ENCODE measurements around the gene DSEL. TPM values are rescaled to one million over a fixed set of nuclear protein-coding genes. Genes with fewer than 3 reads are reported as not detected.

The DSEL gene
- total RNA-seq, 1 donor from 2014 or later, result 3.4 TPM

GRCh38 chr18:67509741-67510391 lies 6.7 kb downstream of the DSEL start:
- no peak for DNase-seq (ENCODE audit: low spot score)
- intact Hi-C loops (cut with DNase I), result loop anchor here (10.0 kb wide), 1 partner anchor 1155 kb away; no protein-coding TSS in a partner anchor

DNA sequence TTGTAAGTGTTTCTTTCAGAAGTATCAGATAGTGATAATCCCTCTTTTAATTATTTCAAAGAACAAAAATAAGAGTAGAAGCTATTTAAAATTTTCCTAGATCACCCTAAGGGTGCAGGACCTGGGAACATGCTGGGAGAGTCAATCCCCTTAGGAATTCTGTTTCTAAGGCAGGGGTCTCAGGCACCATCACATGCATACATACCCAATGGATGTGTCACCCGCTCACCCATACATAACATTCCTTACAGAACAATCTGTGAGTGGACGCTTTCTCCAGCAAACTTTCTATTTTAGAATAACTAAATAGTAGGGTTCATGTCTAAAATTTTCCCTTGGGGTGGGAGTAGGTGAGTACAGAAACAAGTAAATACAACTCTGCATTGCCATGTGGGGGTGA lies 8.4 kb downstream of the DSEL start:
- intact Hi-C loops (cut with DNase I), result no loop called here
- DNase-seq (ENCODE audit: low spot score), result no peak

- DNase-seq (ENCODE audit: low spot score), result no peak
- intact Hi-C loops (cut with DNase I), result no loop called here
These were observed 11.8 kb downstream of the DSEL start for GRCh38 chr18:67504739-67505138.

- intact Hi-C loops (cut with DNase I), result no loop called here
- DNase-seq (ENCODE audit: low spot score), result no peak
These were observed 15.9 kb downstream of the DSEL start for GRCh38 chr18:67500522-67501205.

GRCh38 chr18:67496469-67496868 lies 20.1 kb downstream of the DSEL start:
- intact Hi-C loops (cut with DNase I), result no loop called here
- no peak for DNase-seq (ENCODE audit: low spot score)

DNA sequence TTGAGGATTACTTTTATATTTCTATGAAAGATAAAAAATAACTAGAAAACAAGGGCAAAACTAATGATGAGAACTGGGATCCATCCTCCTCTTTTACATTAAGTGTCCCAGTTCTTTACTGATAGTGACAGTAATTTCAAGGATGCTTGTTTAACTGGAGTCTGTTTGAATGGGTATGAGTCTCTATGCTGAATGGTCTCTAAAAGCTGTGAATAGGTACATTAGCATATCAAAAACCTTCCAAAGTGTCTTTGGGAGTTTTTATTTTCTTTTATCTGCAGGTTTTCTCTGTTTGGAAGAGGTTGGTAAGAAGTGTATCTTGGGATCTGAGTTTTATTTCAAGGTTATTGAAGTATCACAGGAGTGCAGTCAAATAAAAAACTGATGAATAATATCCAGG lies 30.0 kb downstream of the DSEL start:
- DNase-seq (ENCODE audit: low spot score), result no peak
- intact Hi-C loops (cut with DNase I), result no loop called here

DNA sequence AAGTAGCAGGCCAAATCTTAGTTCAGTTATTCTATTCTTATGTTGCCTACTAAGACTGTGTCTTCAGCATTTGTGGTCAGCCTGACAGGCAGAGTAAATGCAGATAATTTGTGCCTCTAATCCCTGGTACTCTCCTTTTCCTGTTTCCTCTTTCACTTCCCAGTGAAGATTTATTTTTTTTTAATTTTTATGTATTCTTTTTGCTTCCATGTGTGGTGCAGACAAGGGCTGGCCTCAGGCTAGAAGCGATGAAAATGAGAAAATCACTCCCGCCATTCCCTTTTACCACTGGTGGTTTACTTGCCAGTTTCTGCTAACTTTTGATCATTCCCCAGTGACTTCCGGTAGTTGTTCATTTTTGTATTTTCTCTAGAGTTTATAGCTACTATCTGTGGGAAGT lies 30.9 kb downstream of the DSEL start:
- DNase-seq (ENCODE audit: low spot score), result no peak
- intact Hi-C loops (cut with DNase I), result no loop called here

DNA sequence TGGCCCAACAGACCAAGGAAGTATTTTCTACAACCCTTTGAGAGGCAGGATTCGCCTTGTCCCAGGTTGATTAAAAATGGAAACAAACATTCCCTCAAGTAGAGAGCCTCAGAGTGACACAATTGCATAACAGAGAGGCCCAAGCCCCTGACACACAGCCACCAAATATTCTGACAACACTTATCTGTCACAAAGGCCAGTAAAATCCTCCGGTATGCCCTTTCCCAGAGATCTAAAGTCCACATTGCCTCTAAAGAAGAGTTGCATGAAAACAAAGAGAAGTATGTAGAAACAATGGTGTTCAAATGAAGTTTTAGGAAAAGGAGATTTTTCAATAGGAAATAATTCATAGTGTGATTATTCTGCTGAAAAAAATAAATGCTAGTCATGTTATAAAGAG lies 32.1 kb downstream of the DSEL start:
- intact Hi-C loops (cut with DNase I), result no loop called here

GRCh38 chr18:67483952-67484351 lies 32.6 kb downstream of the DSEL start:
- no peak for DNase-seq (ENCODE audit: low spot score)
- intact Hi-C loops (cut with DNase I), result no loop called here

More for the DNA sequence above, 32.1 kb downstream of the DSEL start:
- no peak for DNase-seq (ENCODE audit: low spot score)

- intact Hi-C loops (cut with DNase I), result no loop called here
- no peak for DNase-seq (ENCODE audit: low spot score)
These were observed 33.3 kb downstream of the DSEL start for GRCh38 chr18:67483237-67483636.

GRCh38 chr18:67478249-67478648 lies 38.3 kb downstream of the DSEL start:
- intact Hi-C loops (cut with DNase I), result no loop called here

DNA sequence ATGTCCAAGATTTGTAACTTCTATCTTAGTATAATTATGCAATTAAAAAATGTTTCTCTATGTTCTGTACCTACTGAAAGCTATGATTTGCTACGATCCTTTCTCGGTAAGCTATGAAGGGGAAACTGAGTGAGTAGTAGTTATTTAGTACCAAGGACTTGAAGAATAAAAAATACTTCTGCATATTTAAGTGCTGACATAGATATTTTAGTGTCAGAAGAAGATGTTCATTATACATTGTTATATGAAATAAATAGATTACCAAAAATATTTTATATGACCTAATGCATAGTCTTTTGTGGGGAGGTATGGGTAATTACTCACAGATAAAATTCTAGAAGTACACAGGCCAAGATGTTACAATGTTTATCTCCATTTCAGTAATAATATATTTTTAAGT lies 39.0 kb downstream of the DSEL start:
- intact Hi-C loops (cut with DNase I), result no loop called here
- DNase-seq (ENCODE audit: low spot score), result no peak

More at GRCh38 chr18:67478249-67478648, 38.3 kb downstream of the DSEL start:
- no peak for DNase-seq (ENCODE audit: low spot score)

DNA sequence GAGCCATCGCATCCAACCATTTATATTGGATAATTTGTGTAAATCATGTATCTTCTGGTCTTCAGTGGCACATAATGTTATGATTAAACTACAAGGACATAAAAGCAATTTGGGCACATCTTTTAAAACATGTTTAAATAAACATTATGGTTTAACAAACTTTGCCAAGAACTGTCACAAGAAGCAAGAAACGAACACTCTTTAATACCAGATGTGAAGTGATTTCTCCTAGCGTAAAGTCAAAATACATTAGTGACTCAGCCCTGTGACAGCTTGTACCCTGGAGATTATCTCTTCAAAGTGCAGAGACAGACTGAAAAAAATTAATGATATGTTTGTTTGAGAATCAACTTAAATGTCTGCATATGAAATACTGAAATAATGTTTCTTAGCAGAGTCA lies 39.9 kb downstream of the DSEL start:
- intact Hi-C loops (cut with DNase I), result no loop called here
- DNase-seq (ENCODE audit: low spot score), result no peak

- intact Hi-C loops (cut with DNase I), result no loop called here
- no peak for DNase-seq (ENCODE audit: low spot score)
These were observed 40.8 kb downstream of the DSEL start for GRCh38 chr18:67475673-67476072.

GRCh38 chr18:67468038-67468437 lies 48.5 kb downstream of the DSEL start:
- intact Hi-C loops (cut with DNase I), result no loop called here
- no peak for DNase-seq (ENCODE audit: low spot score)

- intact Hi-C loops (cut with DNase I), result no loop called here
- DNase-seq (ENCODE audit: low spot score), result no peak
These were observed 49.3 kb downstream of the DSEL start for GRCh38 chr18:67467188-67467587.

DNA sequence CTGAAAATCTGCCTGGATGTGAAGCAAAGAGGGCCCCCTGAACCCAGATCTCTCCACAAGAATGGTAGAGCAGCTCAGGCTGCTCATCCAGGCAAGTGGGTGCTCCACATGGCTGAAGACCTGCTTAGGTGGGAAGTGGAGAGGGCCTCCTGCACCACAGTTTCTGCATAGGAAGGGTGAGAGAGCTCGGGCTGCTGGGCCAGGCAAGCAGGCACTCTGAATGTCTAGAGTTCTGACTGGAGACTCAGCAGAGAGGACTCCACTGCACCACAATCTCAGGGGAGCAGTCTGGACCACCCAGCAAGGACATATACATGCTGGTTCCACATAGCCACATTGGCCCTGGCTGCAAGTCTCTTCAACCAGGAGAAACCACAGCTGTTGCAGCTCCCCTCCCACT lies 52.0 kb downstream of the DSEL start:
- intact Hi-C loops (cut with DNase I), result no loop called here
- no peak for DNase-seq (ENCODE audit: low spot score)

DNA sequence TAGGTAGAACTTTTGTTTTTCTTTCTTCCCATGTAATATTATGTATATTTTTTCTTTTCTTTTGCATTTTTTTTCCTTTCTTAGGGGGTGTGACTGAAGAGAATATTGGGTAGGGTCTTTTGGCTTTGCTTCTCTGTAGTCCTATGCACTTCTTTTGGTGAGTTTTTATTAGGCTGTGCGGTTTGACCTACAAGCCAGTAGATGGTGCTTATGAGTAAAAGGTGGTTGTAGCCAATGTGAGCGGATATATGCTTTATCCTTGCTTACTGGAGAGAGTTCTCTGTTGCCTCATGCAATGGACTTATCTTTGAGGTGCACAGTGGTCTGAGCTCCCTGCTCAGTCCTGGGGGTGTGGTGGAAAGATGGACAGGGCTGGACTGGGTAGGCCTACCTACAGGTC lies 52.7 kb downstream of the DSEL start:
- intact Hi-C loops (cut with DNase I), result no loop called here
- DNase-seq (ENCODE audit: low spot score), result no peak

DNA sequence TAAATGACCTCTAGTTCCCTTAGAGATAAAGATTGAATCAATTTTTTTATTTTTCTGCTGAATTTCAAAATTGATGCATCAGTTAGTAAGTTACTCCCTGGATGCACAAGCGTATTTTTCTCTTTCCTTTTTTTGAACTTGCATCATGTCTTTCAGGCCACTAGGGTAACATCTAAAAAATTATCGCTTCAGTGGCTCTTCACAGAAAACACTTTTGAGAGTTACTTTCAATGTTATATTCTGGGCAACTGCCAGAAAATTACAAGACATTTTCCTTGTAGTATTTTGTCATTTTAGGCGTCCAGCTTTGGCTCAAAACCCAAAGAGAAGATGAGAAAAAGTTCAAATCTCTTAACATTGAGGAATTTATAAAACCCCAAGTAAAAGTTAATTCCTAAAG lies 59.8 kb downstream of the DSEL start:
- DNase-seq (ENCODE audit: low spot score), result no peak
- intact Hi-C loops (cut with DNase I), result no loop called here
